ENCODE measurements around the gene PEX1. TPM values are rescaled to one million over a fixed set of nuclear protein-coding genes. Genes with fewer than 3 reads are reported as not detected.
"Not testable (repeated sequence)": the region's sequence is repeated elsewhere in the genome, so short reads cannot be mapped to it uniquely, and the experiment has no call there.

Gene PEX1
- total and polyA plus RNA-seq, 2 experiments from 2014 or later: 22.5 to 25.4 TPM

- H3K9me2 ChIP-seq (ENCODE audit: insufficient read depth); DNase-seq (ENCODE audit: low spot score); H3K36me3 ChIP-seq (ENCODE audit: insufficient read depth); H3K27me3 ChIP-seq (ENCODE audit: insufficient read depth); H3K27ac ChIP-seq (ENCODE audit: low read depth); ATAC-seq; H4K20me1 ChIP-seq (replicated peaks; ENCODE audit: insufficient read depth); H3K4me2 ChIP-seq; H3K27ac Mint-ChIP-seq; H3F3A ChIP-seq (replicated peaks; ENCODE audit: low read depth); H2AFZ ChIP-seq; H3K4me3 ChIP-seq; H3K79me2 ChIP-seq (replicated peaks; ENCODE audit: insufficient read depth); H3K4me1 Mint-ChIP-seq; H3K4me1 ChIP-seq (ENCODE audit: insufficient read depth); H3K27me3 Mint-ChIP-seq (ENCODE audit: insufficient read depth, low read depth, poor library complexity); H3K4me3 Mint-ChIP-seq; H3K36me3 Mint-ChIP-seq (ENCODE audit: low read depth): not testable (repeated sequence)
- peaks cover 36% of the 10 kb centered on the region for H3K9me3 Mint-ChIP-seq
Observed at GRCh38 chr7:92543542-92543941, 15.2 kb upstream of the PEX1 start.

GRCh38 chr7:92534572-92534971 is 6.3 kb upstream of the PEX1 start:
- Histone ChIP-seq H3F3A (replicated peaks; ENCODE audit: low read depth) (0 out of 2 replicates have a peak, but pooled peaks cover 9% of the 10 kb centered on the region), H3K4me3 (no peak overlapping the region), H4K20me1 (replicated peaks; ENCODE audit: insufficient read depth) (no peaks in the 10 kb centered on the region; the same call in none of the 2 replicates), H3K4me2 (no peak overlapping the region), H3K9me2 (ENCODE audit: insufficient read depth) (no peaks in the 10 kb centered on the region), H3K27ac (ENCODE audit: low read depth) (no peak overlapping the region), H3K79me2 (replicated peaks; ENCODE audit: insufficient read depth) (peaks cover 3% of the 10 kb centered on the region), H3K36me3 (ENCODE audit: insufficient read depth) (peaks cover 45% of the 10 kb centered on the region), H3K4me1 (ENCODE audit: insufficient read depth) (0 out of 2 replicates have a peak, but pooled peaks cover under 1% of the 10 kb centered on the region), H3K27me3 (ENCODE audit: insufficient read depth) (no peaks in the 10 kb centered on the region), H2AFZ (no peak overlapping the region)
- TF ChIP-seq REST (IDR thresholded peaks at IDR 0.05; ENCODE audit: unreplicated experiment) (no peak), ETS1 (IDR thresholded peaks at IDR 0.05) (no peak), EZH2 (IDR thresholded peaks at IDR 0.05; ENCODE audit: low read depth, unreplicated experiment) (no peak), ZNF331 (CRISPR knock-in tag; IDR thresholded peaks at IDR 0.05; ENCODE audit: low read depth) (no peak), NANOG (IDR thresholded peaks at IDR 0.05; ENCODE audit: borderline replicate concordance) (no peak), CREB1 (CRISPR knock-in tag; IDR thresholded peaks at IDR 0.05; ENCODE audit: low read depth) (no peak), JUNB (IDR thresholded peaks at IDR 0.05; ENCODE audit: unreplicated experiment) (no peak)
- H3K27ac Mint-ChIP-seq: no peak overlapping the region
- no peak overlapping the region for H3K4me3 Mint-ChIP-seq
- peaks cover 45% of the 10 kb centered on the region for H3K36me3 Mint-ChIP-seq (ENCODE audit: low read depth)
- H3K9me3 Mint-ChIP-seq: no peaks in the 10 kb centered on the region
- DNase-seq (ENCODE audit: low spot score) (no peak), ATAC-seq (no peak)
- H3K27me3 Mint-ChIP-seq (ENCODE audit: insufficient read depth, low read depth, poor library complexity): no peaks in the 10 kb centered on the region
- H3K4me1 Mint-ChIP-seq: no peaks in the 10 kb centered on the region

All from GM23338 (cell line).